ENCODE data around the gene PACS2.

- TF ChIP-seq CTCF (IDR thresholded peaks at IDR 0.05; ENCODE audit: insufficient read depth, low read length), result no peak
- TF ChIP-seq REST (IDR thresholded peaks at IDR 0.05; ENCODE audit: insufficient replicate concordance, low read depth), result no peak
- no peak for TF ChIP-seq POLR2AphosphoS5 (IDR thresholded peaks at IDR 0.05; ENCODE audit: low read depth)
Measured at GRCh38 chr14:105316577-105316941, 2.0 kb downstream of the PACS2 start.

All from HL-60 (cell line).